ENCODE results near the gene ZFHX3. TPM values are rescaled to one million over a fixed set of nuclear protein-coding genes. Genes with fewer than 3 reads are reported as not detected.

The ZFHX3 gene
- total and polyA plus RNA-seq, 9 of the 15 experiments (the other 6 are each of a cell fraction or from before 2014, with no cell fraction given) = 0.01 to 0.23 (median 0.06) TPM; not detected in 4

DNA sequence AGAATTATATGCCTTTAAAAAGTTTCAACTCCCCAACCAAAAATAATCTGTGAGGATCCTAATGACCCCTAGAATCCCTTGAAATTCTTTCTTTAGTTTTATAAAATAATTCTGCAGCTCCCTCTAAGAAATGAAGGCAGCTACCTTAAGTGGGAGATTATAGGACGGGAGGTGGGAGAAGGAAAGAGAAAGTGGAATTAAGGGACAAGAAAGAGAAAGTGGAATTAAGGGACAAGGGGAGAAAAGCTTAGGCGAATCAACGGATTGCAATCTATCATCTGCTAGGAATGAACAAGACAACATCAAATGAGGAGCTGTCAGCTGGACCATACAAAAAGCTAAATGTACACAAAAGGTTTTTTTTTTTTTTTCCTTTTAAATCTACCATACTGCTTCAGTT lies 262.0 kb downstream of the ZFHX3 start:
- no peaks in the 10 kb centered on the region for H3K27me3 ChIP-seq (ENCODE audit: control insufficient read depth in 2 of 2, insufficient read depth in 2 of 2, low read length in 2 of 2)
- no peaks in the 10 kb centered on the region for H3K9me1 ChIP-seq (ENCODE audit: control insufficient read depth, insufficient read depth, low read length)
- ATAC-seq (no peak), DNase-seq (ENCODE audit: extremely low read depth in 1 of 4, low spot score in 3 of 4) (no peak), FAIRE-seq (no peak)
- H2AFZ ChIP-seq (ENCODE audit: low read depth, low read length) = no peak overlapping the region
- H3K9me3 ChIP-seq (replicated peaks; ENCODE audit: control insufficient read depth, insufficient read depth, low read depth, low read length) = no peaks in the 10 kb centered on the region
- WGBS (ENCODE audit: insufficient coverage, low coverage, missing lambda C conversion rate) = 35% methylated on average over 2 of the region's 3 CpGs
- POLR2A ChIA-PET = interaction anchor here (0.9 kb wide), 1 partner anchor 31 kb away, joined by 3 read pairs; no protein-coding TSS in a partner anchor
- no peak overlapping the region for H3K9ac ChIP-seq (ENCODE audit: insufficient read depth in 1 of 2, low read depth in 2 of 2, low read length in 2 of 2)
- no peak overlapping the region for H3K4me3 ChIP-seq
- H3K36me3 ChIP-seq (ENCODE audit: control insufficient read depth, insufficient read depth, low read length) = no peaks in the 10 kb centered on the region
- H3K4me1 ChIP-seq (replicated peaks in 1 of 2; ENCODE audit: control insufficient read depth in 2 of 2, insufficient read depth in 2 of 2, low read length in 2 of 2) = peaks cover 0 to 4% of the 10 kb centered on the region in 2 experiments; a peak in 1 of 5 replicates
- no TSS peak for BruUV-seq (replicated peaks)
- intact Hi-C loops (cut with micrococcal nuclease) = no loop called here
- in situ Hi-C loops (cut with MboI) = no loop called here
- TF ChIP-seq MAFG (tag; conservative IDR thresholded peaks at IDR 0.05) (no peak), NCOA2 (IDR thresholded peaks at IDR 0.05; ENCODE audit: partially characterized antibody in 2 of 2) (no peak), MAFK (IDR thresholded peaks at IDR 0.05; ENCODE audit: low read length) (no peak), SP2 (IDR thresholded peaks at IDR 0.05; ENCODE audit: extremely low read depth, low read depth, low read length, poor library complexity, severe bottlenecking) (no peak), PBX2 (CRISPR knock-in tag; IDR thresholded peaks at IDR 0.05; ENCODE audit: low read depth) (no peak), PBX2 (tag; conservative IDR thresholded peaks at IDR 0.05; ENCODE audit: low read depth) (no peak), ATF7 (IDR thresholded peaks at IDR 0.05) (no peak), DLX4 (CRISPR knock-in tag; IDR thresholded peaks at IDR 0.05) (no peak), MCM2 (IDR thresholded peaks at IDR 0.05; ENCODE audit: low read depth) (no peak), HMG20A (CRISPR knock-in tag; conservative IDR thresholded peaks at IDR 0.05) (no peak)
- TF ChIP-seq, protein P1, sequence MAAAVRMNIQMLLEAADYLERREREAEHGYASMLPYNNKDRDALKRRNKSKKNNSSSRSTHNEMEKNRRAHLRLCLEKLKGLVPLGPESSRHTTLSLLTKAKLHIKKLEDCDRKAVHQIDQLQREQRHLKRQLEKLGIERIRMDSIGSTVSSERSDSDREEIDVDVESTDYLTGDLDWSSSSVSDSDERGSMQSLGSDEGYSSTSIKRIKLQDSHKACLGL (CRISPR knock-in tag; IDR thresholded peaks at IDR 0.05; ENCODE audit: borderline replicate concordance, poor library complexity, severe bottlenecking) = no peak
- no peaks in the 10 kb centered on the region for H4K20me1 ChIP-seq (replicated peaks; ENCODE audit: control insufficient read depth, insufficient read depth, low read length)
- H3K27ac ChIP-seq (ENCODE audit: extremely low read depth, low read depth, low read length) = no peak overlapping the region
- CTCF ChIA-PET (ENCODE audit: low intra/inter-chr PET ratio) = interaction anchor here (0.7 kb wide), 1 partner anchor 16 kb away, joined by 3 read pairs; no protein-coding TSS in a partner anchor
- no peak overlapping the region for H3K4me2 ChIP-seq (ENCODE audit: insufficient read depth, low read length)
- no peaks in the 10 kb centered on the region for H3K79me2 ChIP-seq (ENCODE audit: control insufficient read depth, insufficient read depth, low read length)

Measured in K562 (cell line).